T-helper 2 cell treated with Interferon-gamma antibody and Interleukin-4, amounts not matched to agents 100 ng/mL and 5 ng/mL, for 36 hours (primary cell): ENCODE results near the gene CILP2. TPM values are rescaled to one million over a fixed set of nuclear protein-coding genes. Genes with fewer than 3 reads are reported as not detected.

Experiments
- intact Hi-C: fragments of 100-400 bp; cut with micrococcal nuclease; formaldehyde crosslinking; loops from one replicate; pipeline ENCODE4 v1.15.1; 2023
- total RNA-seq: library from RNA; stranded (reverse); gene quantifications from 2 replicates; pipeline ENCODE4 v1.2.3, GENCODE V29; 2022

Gene CILP2
- total RNA-seq, 1 donor from 2014 or later, result 0.07 TPM

DNA sequence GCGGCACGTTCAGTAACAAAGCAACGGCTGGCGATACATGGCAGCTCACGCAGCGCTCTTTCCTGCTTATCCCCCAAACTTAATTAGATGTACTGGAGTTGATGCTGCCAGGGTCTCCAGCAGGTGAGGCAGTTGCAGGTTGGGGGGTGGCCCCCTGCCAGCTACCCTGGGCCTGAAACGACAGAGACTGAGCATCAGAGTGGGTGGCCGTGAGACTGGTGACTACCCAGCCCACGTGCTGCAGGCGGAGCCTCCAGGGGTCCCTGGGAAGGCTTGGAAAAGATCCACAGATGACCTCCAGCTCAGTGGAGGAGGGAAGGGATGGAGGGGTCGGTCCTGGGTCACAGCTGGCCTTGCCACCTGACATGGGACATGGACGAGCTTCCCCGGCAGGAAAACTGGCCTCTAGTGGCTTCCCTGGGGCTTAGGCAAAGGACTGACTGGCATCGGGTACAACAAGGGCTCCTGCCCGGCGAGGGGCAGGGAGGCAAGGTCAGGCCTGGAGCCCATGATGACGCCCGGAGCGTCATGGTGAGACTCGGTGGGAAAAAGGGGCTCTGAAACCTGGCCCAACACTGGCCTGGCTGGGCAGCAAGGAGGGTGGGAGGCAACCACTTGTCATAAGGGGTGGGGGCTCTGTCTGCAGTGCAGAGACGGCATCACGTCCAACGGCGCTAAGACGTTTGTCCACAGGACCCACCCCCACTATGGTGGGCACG is 24.0 kb downstream of the CILP2 start:
- intact Hi-C loops, result no loop called here

- intact Hi-C loops, result loop anchor here (1.0 kb wide), 1 partner anchor 80 kb away; the partner anchor contains the start of gene GMIP
Measured at GRCh38 chr19:19562665-19563347, 24.7 kb downstream of the CILP2 start.

DNA sequence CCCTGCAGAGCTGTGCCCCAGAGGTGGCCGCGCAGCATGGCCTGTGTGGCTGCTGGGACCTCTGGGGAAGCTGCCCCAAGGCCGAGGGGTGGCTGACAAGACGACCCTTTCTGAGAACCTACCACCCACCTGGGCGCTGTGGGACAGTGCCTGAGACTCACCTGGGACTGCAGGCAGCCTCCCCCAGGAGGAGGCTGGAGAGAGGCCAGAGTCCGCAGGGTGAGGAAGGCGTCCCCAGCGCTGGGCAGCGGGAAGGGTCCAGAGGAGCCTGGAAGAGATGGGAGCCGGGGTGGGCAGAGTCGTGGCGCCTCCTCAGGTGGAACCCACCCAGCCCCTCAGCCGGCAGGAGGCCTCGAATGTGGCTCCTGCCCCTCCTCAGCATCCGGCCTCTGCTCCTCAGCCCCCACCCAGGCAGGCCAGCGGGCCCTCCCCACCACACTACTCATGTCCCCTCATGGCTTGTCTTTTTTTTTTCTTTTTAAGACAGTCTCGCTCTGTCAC is 25.3 kb downstream of the CILP2 start:
- intact Hi-C loops, result loop anchor here (1.0 kb wide), 1 partner anchor 80 kb away; the partner anchor contains the start of gene GMIP

DNA sequence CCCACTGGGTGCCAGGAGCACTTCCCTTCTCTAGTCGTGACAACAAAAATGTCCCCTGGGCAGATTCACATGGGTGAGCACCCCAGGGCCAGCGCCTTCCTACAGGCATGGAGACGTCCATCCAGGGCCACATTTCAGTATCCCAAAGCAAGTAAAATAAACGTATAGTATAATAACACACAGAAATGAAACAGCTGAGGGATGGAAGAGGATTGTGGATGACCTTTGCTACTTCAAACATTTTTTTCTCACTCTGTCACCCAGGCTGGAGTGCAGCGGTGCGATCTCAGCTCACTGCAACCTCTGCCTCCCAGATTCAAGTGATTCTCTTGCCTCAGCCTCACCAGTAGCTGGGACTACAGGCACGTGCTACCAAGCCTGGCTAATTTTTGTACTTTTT is 28.2 kb downstream of the CILP2 start:
- intact Hi-C loops, result no loop called here

- intact Hi-C loops, result no loop called here
Measured at GRCh38 chr19:19567391-19567790, 29.3 kb downstream of the CILP2 start.

- intact Hi-C loops, result no loop called here
Measured at GRCh38 chr19:19568802-19569756, 31.0 kb downstream of the CILP2 start.

- intact Hi-C loops, result no loop called here
Measured at GRCh38 chr19:19570571-19570970, 32.5 kb downstream of the CILP2 start.

GRCh38 chr19:19571071-19571786 is 33.2 kb downstream of the CILP2 start:
- intact Hi-C loops, result no loop called here

DNA sequence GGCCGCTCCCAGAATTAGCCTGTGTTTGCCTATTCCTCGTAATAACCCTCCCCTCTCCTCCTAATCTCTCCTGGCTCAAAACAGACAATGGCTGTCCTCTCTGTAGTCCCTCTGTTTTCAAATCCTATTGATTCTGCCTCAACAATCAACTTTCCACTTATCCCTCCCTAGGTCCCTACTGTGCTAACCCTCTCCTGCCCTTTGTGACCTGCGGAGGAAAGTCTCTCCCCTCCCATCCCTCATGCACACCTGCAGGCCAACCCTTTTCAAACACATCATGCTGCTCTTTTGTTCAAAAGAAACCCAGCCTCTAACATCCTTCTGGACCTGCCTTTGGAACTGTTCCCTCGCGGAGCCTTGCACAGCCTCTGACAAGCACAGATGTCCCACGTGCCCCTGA is 37.3 kb downstream of the CILP2 start:
- intact Hi-C loops, result no loop called here

- intact Hi-C loops, result no loop called here
Measured at GRCh38 chr19:19578252-19578651, 40.2 kb downstream of the CILP2 start.

- intact Hi-C loops, result no loop called here
Measured at GRCh38 chr19:19579533-19580361, 41.7 kb downstream of the CILP2 start.

GRCh38 chr19:19580418-19580817 is 42.4 kb downstream of the CILP2 start:
- intact Hi-C loops, result no loop called here

DNA sequence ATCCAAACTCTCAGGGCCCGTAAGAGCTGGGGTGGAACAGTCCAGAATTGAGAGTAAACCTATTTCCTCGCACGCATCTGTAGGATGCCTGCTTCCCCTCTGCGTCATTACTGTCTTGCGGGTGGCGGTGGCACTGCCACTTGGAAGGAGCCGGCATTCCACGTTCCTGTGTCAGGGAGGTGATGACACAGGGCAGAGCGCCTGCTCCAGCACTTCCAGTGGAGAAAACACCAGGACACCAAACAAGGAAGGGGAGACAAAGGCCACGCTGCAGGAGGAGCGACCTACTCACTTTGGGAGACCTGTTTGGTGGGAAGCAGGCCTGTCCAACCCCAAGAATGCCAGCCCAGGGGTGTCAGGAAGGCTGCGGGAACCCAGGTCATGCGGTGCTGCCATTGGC is 43.3 kb downstream of the CILP2 start:
- intact Hi-C loops, result no loop called here

- intact Hi-C loops, result no loop called here
Measured at GRCh38 chr19:19582471-19582870, 44.4 kb downstream of the CILP2 start.

DNA sequence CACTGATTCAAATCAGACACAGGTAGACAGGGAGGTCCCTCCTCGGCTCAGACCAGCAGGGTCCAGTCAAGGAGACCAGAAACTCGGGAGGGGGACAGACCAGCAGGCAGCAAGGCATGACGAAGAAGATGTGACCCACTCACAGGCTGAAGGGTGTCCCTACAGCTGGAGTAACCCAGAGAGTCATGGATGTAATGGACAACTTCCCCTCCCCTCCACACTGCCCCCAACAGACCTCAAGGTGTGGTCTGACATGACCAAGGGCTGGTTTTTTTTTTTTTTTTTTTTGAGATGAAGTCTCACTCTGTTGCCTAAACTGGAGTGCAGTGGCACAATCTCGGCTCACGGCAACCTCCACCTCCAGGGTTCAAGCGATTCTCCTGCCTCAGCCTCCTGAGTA is 46.3 kb downstream of the CILP2 start:
- intact Hi-C loops, result no loop called here

GRCh38 chr19:19587771-19588170 is 49.7 kb downstream of the CILP2 start:
- intact Hi-C loops, result no loop called here

GRCh38 chr19:19588546-19588945 is 50.5 kb downstream of the CILP2 start:
- intact Hi-C loops, result no loop called here

- intact Hi-C loops, result loop anchor here (2.0 kb wide), 1 partner anchor 52 kb away; the partner anchor contains the start of gene GMIP
Measured at GRCh38 chr19:19591133-19591825, 53.2 kb downstream of the CILP2 start.

DNA sequence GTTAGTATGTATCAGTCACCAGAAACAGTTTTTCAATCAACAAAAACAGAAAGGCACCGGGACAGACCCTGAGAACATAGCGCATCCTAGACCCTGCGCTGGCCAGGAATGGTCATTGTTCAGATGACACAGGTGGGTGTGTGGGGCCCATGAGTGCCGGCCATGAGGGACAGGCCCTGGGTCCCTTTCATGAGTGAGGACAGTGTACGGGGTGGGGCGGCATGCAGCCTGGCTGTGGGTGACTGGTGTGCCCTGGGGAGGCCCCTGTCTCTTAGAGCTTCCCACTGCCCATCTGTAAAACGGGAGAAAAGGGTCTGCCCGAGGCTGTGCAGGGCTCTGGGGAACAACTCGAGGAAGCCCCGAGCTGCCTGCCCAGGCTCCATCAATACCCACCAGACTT is 54.6 kb downstream of the CILP2 start:
- intact Hi-C loops, result no loop called here
